A673 (cell line): Measurements from ENCODE around the gene FPR1. TPM values are rescaled to one million over a fixed set of nuclear protein-coding genes. Genes with fewer than 3 reads are reported as not detected.
A peak's percentile ranks its signal among the peaks of the same experiment; 100 is the strongest.

Source experiments
- BruUV-seq: library from RNA; stranded (reverse); fragments of 400-500 nt; replicated peaks from 2 replicates; lab custom pipeline; 2021; lab: Mats Ljungman, UMichigan
- CTCF ChIA-PET: fragments of 300-600 bp; sonication (Branson Sonifier 250); formaldehyde crosslinking; loops from one replicate; lab custom pipeline; 2022; ENCODE audit warnings: antibody characterized with exemption; lab: Charles Lee
- POLR2A ChIA-PET: fragments of 300-600 bp; sonication (Branson Sonifier 250); formaldehyde crosslinking; loops from one replicate; lab custom pipeline; 2022; ENCODE audit warnings: antibody characterized with exemption; ENCODE audit not compliant: low non-redundant PET; lab: Charles Lee
- DNase-seq: peaks from one replicate; pipeline ENCODE4 v3.0.0-alpha.2; 2015; ENCODE audit warnings: low spot score
- H3K27ac ChIP-seq: fragments of 200-600 bp; sonication (generic); 2 replicates; pipeline ENCODE4 v1.5.1; 2016; ENCODE audit warnings: mixed run types, low read depth, mild to moderate bottlenecking, mixed read lengths, antibody characterized with exemption, low read length; ENCODE audit not compliant: poor library complexity, severe bottlenecking
- H3K27me3 ChIP-seq: fragments of 200-600 bp; sonication (generic); replicated peaks from 2 replicates; pipeline ENCODE4 v1.6.1; 2017; ENCODE audit warnings: mixed run types, low read depth, mild to moderate bottlenecking, mixed read lengths, antibody characterized with exemption, low read length; ENCODE audit not compliant: insufficient read depth, poor library complexity
- H3K36me3 ChIP-seq: fragments of 200-600 bp; sonication (generic); 2 replicates; pipeline ENCODE4 v1.6.1; 2016; ENCODE audit warnings: mixed run types, mild to moderate bottlenecking, mixed read lengths, antibody characterized with exemption, low read length; ENCODE audit not compliant: insufficient read depth, poor library complexity, severe bottlenecking
- H3K4me1 ChIP-seq: fragments of 200-600 bp; sonication (generic); 2 replicates; pipeline ENCODE4 v1.6.1; 2017; ENCODE audit warnings: mixed run types, mild to moderate bottlenecking, mixed read lengths, antibody characterized with exemption, low read length; ENCODE audit not compliant: insufficient read depth, poor library complexity, severe bottlenecking
- H3K4me3 ChIP-seq: fragments of 200-600 bp; sonication (generic); 2 replicates; pipeline ENCODE4 v1.5.1; 2016; ENCODE audit warnings: low read depth, mixed run types, mild to moderate bottlenecking, mixed read lengths, low read length; ENCODE audit not compliant: poor library complexity, severe bottlenecking
- H3K9me3 ChIP-seq: fragments of 200-600 bp; sonication (generic); 2 replicates; pipeline ENCODE4 v1.6.1; 2016; ENCODE audit warnings: mixed run types, low read depth, mild to moderate bottlenecking, mixed read lengths, antibody characterized with exemption, low read length; ENCODE audit not compliant: poor library complexity, severe bottlenecking
- CTCF ChIP-seq: fragments of 300-800, 200-600 bp; sonication (generic); conservative IDR thresholded peaks from 2 replicates; pipeline ENCODE4 v1.5.1; 2017; ENCODE audit warnings: low read depth, mild to moderate bottlenecking, antibody characterized with exemption, low read length, moderate library complexity, mixed read lengths
- EZH2 ChIP-seq: fragments of 200-600 bp; sonication (generic); IDR thresholded peaks from 2 replicates; pipeline ENCODE4 v1.6.1; 2017; ENCODE audit warnings: borderline replicate concordance, low read depth, mild to moderate bottlenecking, mixed read lengths, antibody characterized with exemption, low read length; ENCODE audit not compliant: poor library complexity, severe bottlenecking
- intact Hi-C: fragments of 100-400 bp; cut with micrococcal nuclease; formaldehyde crosslinking; loops from one replicate; pipeline ENCODE4 v1.10.0; 2022; ENCODE audit not compliant: unreplicated experiment
- total RNA-seq: library from RNA; stranded (reverse); gene quantifications from 2 replicates; pipeline ENCODE4 v1.2.3, GENCODE V29; 2021

FPR1 gene
- total RNA-seq, 1 experiment from 2014 or later = not detected

- Histone ChIP-seq H3K9me3 (no peaks in the 10 kb centered on the region), H3K4me1 (peaks cover 6% of the 10 kb centered on the region), H3K27ac (no peak overlapping the region), H3K36me3 (peaks cover 20% of the 10 kb centered on the region), H3K4me3 (no peak overlapping the region), H3K27me3 (peaks cover 7% of the 10 kb centered on the region)
- CTCF ChIA-PET = no interaction called here
- intact Hi-C loops = no loop called here
- no TSS peak for BruUV-seq
- POLR2A ChIA-PET = no interaction called here
- TF ChIP-seq CTCF (no peak), EZH2 (no peak)
- no peak for DNase-seq
These were observed 44.8 kb downstream of the FPR1 start for GRCh38 chr19:51706885-51707284.

GRCh38 chr19:51706296-51706695 lies 45.4 kb downstream of the FPR1 start:
- TF ChIP-seq CTCF (no peak), EZH2 (no peak)
- no peak for DNase-seq
- Histone ChIP-seq H3K9me3 (no peaks in the 10 kb centered on the region), H3K27me3 (peaks cover 3% of the 10 kb centered on the region), H3K4me1 (peaks cover 6% of the 10 kb centered on the region), H3K36me3 (peaks cover 26% of the 10 kb centered on the region), H3K4me3 (no peak overlapping the region), H3K27ac (no peak overlapping the region)
- intact Hi-C loops = no loop called here
- ChIA-PET POLR2A (no interaction called here), CTCF (no interaction called here)
- no TSS peak for BruUV-seq

- Histone ChIP-seq H3K4me3 (peak overlapping the region; percentile 62), H3K4me1 (peaks cover 6% of the 10 kb centered on the region), H3K27me3 (no peaks in the 10 kb centered on the region), H3K36me3 (peaks cover 33% of the 10 kb centered on the region), H3K27ac (peak overlapping the region; percentile 98), H3K9me3 (no peaks in the 10 kb centered on the region)
- ChIA-PET POLR2A (no interaction called here), CTCF (interaction anchor here (0.6 to 1.8 kb wide), 4 partner anchors 16 to 787 kb away, joined by 3 to 12 read pairs (median 4); no protein-coding TSS in a partner anchor)
- TF ChIP-seq CTCF = no peak
- no peak for TF ChIP-seq EZH2
- DNase-seq = no peak
- no TSS peak for BruUV-seq
- intact Hi-C loops = no loop called here
These were observed 47.1 kb downstream of the FPR1 start for GRCh38 chr19:51704626-51705025.
